Stimulated activated CD4-positive, alpha-beta T cell treated with anti-CD3 and anti-CD28 coated beads, Interleukin-2, amount 100 ng/mL, for 48 hours (primary cell): ENCODE measurements around the gene CD19.
"Not testable (repeated sequence)": the region's sequence is repeated elsewhere in the genome, so short reads cannot be mapped to it uniquely, and the experiment has no call there.

ENCODE experiments used
- DNase-seq, 2 donors: peaks; one replicate each; pipeline ENCODE4 v3.0.0-alpha.2; 2020

Gene CD19

DNA sequence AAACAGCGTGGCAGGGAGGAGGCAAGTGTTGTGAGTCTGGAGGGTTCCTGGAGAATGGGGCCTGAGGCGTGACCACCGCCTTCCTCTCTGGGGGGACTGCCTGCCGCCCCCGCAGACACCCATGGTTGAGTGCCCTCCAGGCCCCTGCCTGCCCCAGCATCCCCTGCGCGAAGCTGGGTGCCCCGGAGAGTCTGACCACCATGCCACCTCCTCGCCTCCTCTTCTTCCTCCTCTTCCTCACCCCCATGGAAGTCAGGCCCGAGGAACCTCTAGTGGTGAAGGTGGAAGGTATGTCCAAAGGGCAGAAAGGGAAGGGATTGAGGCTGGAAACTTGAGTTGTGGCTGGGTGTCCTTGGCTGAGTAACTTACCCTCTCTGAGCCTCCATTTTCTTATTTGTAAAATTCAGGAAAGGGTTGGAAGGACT, at the start of gene CD19:
Gene CD19, plus strand, starts transcription at position 171 of the 425 bp plus-strand sequence. Its CDS starts 30 bp downstream, at position 201.
- DNase-seq: no peak

DNA sequence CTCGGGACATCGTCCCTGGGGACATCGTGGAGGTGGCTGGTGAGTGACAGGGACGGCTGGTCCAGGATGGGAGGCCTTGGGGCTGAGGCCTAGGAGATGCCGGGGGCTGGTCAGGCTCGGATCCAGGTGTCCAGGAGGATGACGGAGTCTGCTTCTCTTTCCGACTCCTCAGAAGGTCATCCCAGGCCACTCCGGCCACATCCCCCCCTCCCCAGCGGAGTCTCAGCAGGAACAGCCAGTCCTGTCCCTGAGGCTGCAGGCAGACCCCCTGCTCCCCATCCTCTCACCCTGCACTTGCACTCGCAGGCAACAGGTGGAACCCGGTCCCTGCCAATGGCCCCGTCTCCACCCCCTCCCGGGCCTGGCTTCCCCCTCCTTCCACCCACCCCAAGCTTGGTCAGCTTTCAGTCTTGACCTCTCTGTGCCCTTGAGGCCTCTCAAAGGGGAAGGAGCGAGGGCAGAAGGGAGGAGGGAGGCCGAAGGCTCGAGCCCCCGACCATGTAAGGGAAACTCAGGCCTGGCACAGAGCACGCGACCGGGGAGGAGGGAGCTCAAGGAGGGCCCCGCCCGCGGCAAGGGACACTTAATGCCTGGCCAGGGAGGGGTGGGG, 49.1 kb upstream of the CD19 start:
- no peak for DNase-seq

DNA sequence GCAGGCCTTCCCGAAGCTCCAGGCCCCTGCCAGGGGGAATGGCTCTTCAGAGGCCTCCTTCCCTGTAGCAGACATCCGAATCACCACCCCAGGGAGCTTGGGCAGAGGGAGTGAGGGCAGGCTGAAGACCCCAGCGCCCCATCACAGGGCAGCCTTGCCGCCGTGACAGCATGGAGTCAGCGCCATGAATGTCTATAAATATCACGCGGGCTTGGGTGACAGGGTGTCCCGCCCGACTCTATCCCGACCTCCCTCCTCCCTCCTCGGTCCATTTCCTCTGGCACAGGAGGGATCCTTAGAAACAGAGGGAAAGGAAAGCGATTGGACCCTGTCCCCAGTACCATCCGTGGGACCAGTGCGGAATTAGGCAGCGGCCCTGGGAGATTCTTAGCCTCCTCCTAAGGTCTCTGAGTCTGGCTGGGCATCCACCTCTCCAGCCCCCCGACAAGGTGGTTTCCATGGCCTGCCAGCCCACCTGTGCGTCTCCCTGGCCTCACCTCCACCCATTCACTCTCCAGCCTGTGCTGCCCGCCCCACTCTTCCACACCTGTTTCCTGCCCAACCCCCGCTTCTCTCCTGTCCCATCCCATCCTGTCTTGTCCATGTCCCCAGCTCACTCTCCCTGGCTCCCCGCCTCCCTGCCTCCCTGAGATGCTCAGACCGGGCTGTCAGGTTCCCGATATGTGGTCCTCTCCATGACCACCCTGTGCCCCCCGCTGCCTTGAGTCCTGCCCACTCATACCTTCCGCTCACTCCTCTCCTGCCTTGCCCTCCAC, 48.4 kb upstream of the CD19 start:
- no peak for DNase-seq

DNA sequence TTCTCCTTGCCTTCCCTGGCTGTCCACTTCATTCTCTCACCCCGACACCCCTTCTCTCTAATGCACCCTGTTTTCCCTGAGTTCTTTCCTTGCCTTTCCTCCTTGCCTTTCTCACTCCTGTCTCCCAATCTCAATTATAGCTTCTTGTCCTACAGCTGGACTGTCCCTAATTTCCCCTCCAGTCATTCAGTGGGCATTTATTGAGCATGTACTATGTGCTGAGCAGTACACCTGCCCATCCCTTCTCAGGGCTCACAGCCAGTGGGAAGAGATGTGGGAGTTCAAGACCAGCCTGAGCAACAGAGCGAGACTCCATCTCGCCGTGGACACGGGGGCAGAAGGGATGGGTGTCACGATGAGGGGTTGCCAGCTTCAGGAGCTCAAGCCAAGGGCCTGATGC, 47.7 kb upstream of the CD19 start:
- no peak for DNase-seq

DNA sequence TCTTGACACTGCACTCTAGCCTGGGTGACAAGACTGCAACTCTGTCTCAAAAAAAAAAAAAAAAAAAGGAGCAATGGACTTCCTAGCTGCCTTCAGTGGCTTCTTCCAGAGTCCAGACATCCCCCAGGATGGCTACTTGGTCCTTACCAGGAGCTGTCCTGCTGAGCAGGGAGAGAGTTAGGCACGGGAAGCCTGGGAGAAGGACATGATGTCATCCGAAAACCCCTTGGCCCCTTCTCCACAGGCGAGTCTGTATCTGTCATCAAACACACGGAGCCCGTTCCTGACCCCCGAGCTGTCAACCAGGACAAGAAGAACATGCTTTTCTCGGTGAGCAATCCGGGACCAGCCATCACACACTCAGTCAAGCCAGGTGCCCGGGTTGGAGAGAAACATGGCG, 44.8 kb upstream of the CD19 start:
- DNase-seq: no peak

GRCh38 chr16:28890355-28890754, 41.4 kb upstream of the CD19 start:
- not testable (repeated sequence) for DNase-seq

- no peak for DNase-seq
Observed at GRCh38 chr16:28891964-28892890, 39.5 kb upstream of the CD19 start.

- DNase-seq: no peak
Observed at GRCh38 chr16:28893291-28893690, 38.5 kb upstream of the CD19 start.

GRCh38 chr16:28895609-28896008, 36.2 kb upstream of the CD19 start:
- DNase-seq: no peak

- no peak for DNase-seq
Observed at GRCh38 chr16:28897826-28898225, 33.9 kb upstream of the CD19 start.

GRCh38 chr16:28898266-28898665, 33.5 kb upstream of the CD19 start:
- DNase-seq: no peak

GRCh38 chr16:28898942-28899341, 32.8 kb upstream of the CD19 start:
- DNase-seq: no peak

DNA sequence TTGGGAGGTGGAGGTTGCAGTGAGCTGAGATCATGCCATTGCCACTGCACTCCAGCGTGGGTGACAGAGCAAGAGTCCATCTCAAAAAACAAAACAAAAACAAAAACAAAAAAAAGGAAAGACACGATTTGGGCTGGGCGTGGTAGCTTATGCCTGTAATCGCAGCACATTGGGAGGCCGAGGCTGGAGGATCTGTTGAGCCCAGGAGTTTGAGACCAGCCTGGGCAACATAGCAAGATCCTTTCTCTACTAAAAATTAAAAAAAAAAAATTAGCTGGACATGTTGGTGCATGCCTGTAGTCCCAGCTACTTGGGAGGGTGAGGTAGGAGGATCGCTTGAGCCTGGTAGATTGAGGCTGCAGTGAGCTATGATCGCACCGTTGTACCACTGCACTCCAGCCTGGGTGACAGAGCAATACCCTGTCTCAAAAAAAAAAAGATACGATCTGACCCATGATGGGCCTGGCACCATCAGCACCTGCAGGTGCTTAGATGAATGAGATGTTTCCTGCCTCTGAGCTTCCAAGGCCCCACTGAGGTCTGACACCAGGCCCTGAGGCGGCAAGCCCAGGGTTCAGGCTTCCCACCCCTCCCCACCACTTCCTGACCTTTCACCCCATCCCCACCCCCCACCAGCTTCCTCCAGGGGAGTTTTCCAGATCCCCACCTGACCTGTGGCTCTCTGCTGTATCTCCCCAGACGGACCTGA, 31.7 kb upstream of the CD19 start:
- no peak for DNase-seq

- no peak for DNase-seq
Observed at GRCh38 chr16:28900601-28901000, 31.2 kb upstream of the CD19 start.

- DNase-seq: no peak
Observed at GRCh38 chr16:28901862-28902261, 29.9 kb upstream of the CD19 start.

DNA sequence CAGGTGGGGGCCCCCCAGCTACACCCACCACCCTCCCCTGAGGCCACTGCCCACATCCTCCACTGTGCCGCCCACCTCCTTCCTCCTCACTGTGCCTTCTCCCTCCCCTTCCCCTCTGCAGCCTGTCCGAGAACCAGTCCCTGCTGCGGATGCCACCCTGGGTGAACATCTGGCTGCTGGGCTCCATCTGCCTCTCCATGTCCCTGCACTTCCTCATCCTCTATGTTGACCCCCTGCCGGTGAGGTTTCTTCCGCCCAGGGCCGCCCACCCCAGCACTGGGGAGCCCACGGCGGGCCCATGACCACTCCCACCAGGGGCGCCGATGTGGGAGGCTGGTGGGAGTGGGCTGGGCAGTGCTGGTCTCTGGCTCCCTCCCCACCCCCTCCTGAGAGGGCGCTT, 28.9 kb upstream of the CD19 start:
- DNase-seq: no peak

- no peak for DNase-seq
Observed at GRCh38 chr16:28903344-28904042, 28.3 kb upstream of the CD19 start.

DNA sequence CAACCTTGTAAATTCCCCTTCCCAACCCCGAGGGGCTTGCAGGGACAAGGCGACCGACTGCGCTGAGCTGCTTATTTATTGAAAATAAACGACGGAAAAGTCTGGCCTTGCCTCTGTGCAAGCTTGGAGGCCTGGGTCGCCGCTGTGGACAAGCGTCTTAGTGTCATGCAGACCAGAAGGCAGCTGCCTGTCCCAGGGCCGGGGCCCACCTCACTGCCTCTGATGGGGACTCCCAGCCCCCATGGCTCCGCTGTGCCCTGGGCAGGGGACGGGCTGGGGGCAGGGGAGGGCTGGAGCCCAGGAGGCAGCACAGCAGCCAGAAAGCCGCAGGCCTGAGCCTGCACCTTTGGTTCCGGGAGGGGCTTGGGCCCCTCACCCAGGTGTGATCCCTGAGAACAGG, 27.4 kb upstream of the CD19 start:
- no peak for DNase-seq

GRCh38 chr16:28904828-28905227, 26.9 kb upstream of the CD19 start:
- DNase-seq: no peak

GRCh38 chr16:28905229-28905754, 26.5 kb upstream of the CD19 start:
- no peak for DNase-seq

GRCh38 chr16:28905800-28906372, 25.9 kb upstream of the CD19 start:
- DNase-seq: no peak
